A549 (cell line): ENCODE measurements around the gene SLC6A6. TPM values are rescaled to one million over a fixed set of nuclear protein-coding genes. Genes with fewer than 3 reads are reported as not detected.

Source experiments
- ATAC-seq, 2 experiments: fragments of 200-7000 bp in 1 of 2; fragments of >200 bp in 1 of 2; cut with Nextera tagmentation in 1 of 2; cut with Tn5 transposase in 1 of 2; 3 replicates each; pipeline versions ENCODE4 v1.8.0 to v1.9.1; 2018 to 2020; ENCODE audit warnings: mild to moderate bottlenecking in 1 of 2, moderate library complexity in 1 of 2
- CTCF ChIA-PET: fragments of 300-600 bp; sonication (Branson Sonifier 250); formaldehyde crosslinking; extraction: SDS; loops from one replicate; lab custom pipeline; 2021; ENCODE audit warnings: antibody characterized with exemption, inconsistent platforms; lab: Yijun Ruan, JAX
- POLR2A ChIA-PET: fragments of 350-600 bp; formaldehyde crosslinking; extraction: SDS; loops from one replicate; lab custom pipeline; 2021; ENCODE audit warnings: antibody characterized with exemption, inconsistent platforms; lab: Yijun Ruan, JAX
- DNase-seq, 2 experiments: peaks; one replicate each; pipeline versions ENCODE4 v3.0.0 to v3.0.0-alpha.2; 2011 to 2016; ENCODE audit warnings: low read depth in 1 of 2, low spot score in 1 of 2
- FAIRE-seq: peaks from 2 replicates; lab custom pipeline; 2011; peaks lifted over from hg19 to GRCh38; lab: Jason Lieb, UNC
- H3K27ac ChIP-seq, 2 experiments: fragments of >200 bp; sonication (Bioruptor Twin); formaldehyde crosslinking; 3 replicates each; pipeline ENCODE4 v1.5.1; 2016 to 2017
- H3K4me1 ChIP-seq: fragments of >200 bp; sonication (Bioruptor Twin); formaldehyde crosslinking; 3 replicates; pipeline ENCODE4 v1.6.1; 2016
- H3K4me2 ChIP-seq: fragments of >200 bp; sonication (Bioruptor Twin); formaldehyde crosslinking; 3 replicates; pipeline ENCODE4 v1.6.1; 2016
- H3K4me3 ChIP-seq: fragments of >200 bp; sonication (Bioruptor Twin); formaldehyde crosslinking; 3 replicates; pipeline ENCODE4 v1.5.1; 2016
- H3K9me3 ChIP-seq: fragments of >200 bp; sonication (Bioruptor Twin); formaldehyde crosslinking; 3 replicates; pipeline ENCODE4 v1.6.1; 2016
- ESRRA ChIP-seq: fragments of 150-350 bp; IDR thresholded peaks from 2 replicates; pipeline ENCODE4 v1.6.1; 2014; ENCODE audit warnings: mild to moderate bottlenecking, low read length, borderline replicate concordance
- FOSL2 ChIP-seq, 2 experiments: fragments of 450-650 bp in 1 of 2; fragments of >200 bp in 1 of 2; sonication (Bioruptor Twin) in 1 of 2; formaldehyde crosslinking; IDR thresholded peaks; 2 replicates each; pipeline versions ENCODE4 v1.5.0 to v1.6.1; 2016 to 2020; ENCODE audit warnings: mild to moderate bottlenecking in 1 of 2, moderate library complexity in 1 of 2
- JUNB ChIP-seq: fragments of >200 bp; sonication (Bioruptor Twin); formaldehyde crosslinking; IDR thresholded peaks from 2 replicates; pipeline ENCODE4 v1.6.1; 2016
- KDM1A ChIP-seq: fragments of 200-600 bp; sonication (generic); IDR thresholded peaks from 2 replicates; pipeline ENCODE4 v1.6.1; 2016; ENCODE audit warnings: low read depth, mild to moderate bottlenecking
- MAFK ChIP-seq: fragments of 450-650 bp; IDR thresholded peaks from 2 replicates; pipeline ENCODE4 v1.6.1; 2014; ENCODE audit not compliant: partially characterized antibody
- MAZ ChIP-seq: fragments of 150-350 bp; IDR thresholded peaks from 2 replicates; pipeline ENCODE4 v1.6.1; 2014; ENCODE audit warnings: antibody characterized with exemption, low read depth, low read length, borderline replicate concordance
- NFE2L2 ChIP-seq: fragments of 150-350 bp; conservative IDR thresholded peaks from 2 replicates; pipeline ENCODE4 v1.6.1; 2014; ENCODE audit warnings: low read length
- NPAS2 ChIP-seq: fragments of 250-450 bp; sonication (Bioruptor Pico); IDR thresholded peaks from 2 replicates; pipeline ENCODE4 v1.8.0; 2022; ENCODE audit warnings: mild to moderate bottlenecking, moderate library complexity, borderline replicate concordance
- POLR2A ChIP-seq: IDR thresholded peaks from 2 replicates; pipeline ENCODE4 v1.6.1; 2012; ENCODE audit warnings: mild to moderate bottlenecking, low read length
- RARB ChIP-seq: fragments of 250-450 bp; sonication (Bioruptor Pico); IDR thresholded peaks from 2 replicates; pipeline ENCODE4 v1.8.0; 2021; ENCODE audit warnings: mild to moderate bottlenecking, moderate library complexity
- RFX5 ChIP-seq: fragments of 450-650 bp; IDR thresholded peaks from 2 replicates; pipeline ENCODE4 v1.7.1; 2014; ENCODE audit warnings: antibody characterized with exemption, mild to moderate bottlenecking, moderate library complexity
- TFCP2L1 ChIP-seq: fragments of 250-450 bp; sonication (Bioruptor Pico); IDR thresholded peaks from 2 replicates; pipeline ENCODE4 v1.5.0; 2021; ENCODE audit warnings: mild to moderate bottlenecking
- ZC3H11A ChIP-seq: fragments of 450-650 bp; IDR thresholded peaks from 2 replicates; pipeline ENCODE4 v1.6.1; 2014; ENCODE audit warnings: antibody characterized with exemption, mild to moderate bottlenecking
- WGBS: methylation state at CpG from one replicate; pipeline ENCODE4 v1.1.6; 2017; ENCODE audit errors: missing lambda C conversion rate; 5-methylcytosine and 5-hydroxymethylcytosine counted together
- polyA plus RNA-seq, 4 experiments: library from polyadenylated mRNA; depleted of rRNA in 3 of 4; stranded (reverse); fragments of >200 nt; fragmentation: RNase III in 1 of 4; extraction: RNeasy Plus Mini Kit Qiagen cat#74134 plus additional on column Dnase treatment in 1 of 4; gene quantifications; 2 replicates in 3 of 4; 3 replicates in 1 of 4; pipeline ENCODE4 v1.2.3, GENCODE V29; 2011 to 2017
- TF ChIP-seq, protein P1 (sequence below): IDR thresholded peaks from 2 replicates; pipeline ENCODE4 v1.6.1; 2012; ENCODE audit warnings: low read depth, borderline replicate concordance
- TF ChIP-seq, protein P2 (sequence below): IDR thresholded peaks from 2 replicates; pipeline ENCODE4 v1.6.1; 2012
- TF ChIP-seq, protein P3 (sequence below): IDR thresholded peaks from 2 replicates; pipeline ENCODE4 v1.6.1; 2012
- TF ChIP-seq, protein P4 (sequence below): fragments of 250-450 bp; sonication (Bioruptor Pico); IDR thresholded peaks from 2 replicates; pipeline ENCODE4 v1.5.0; 2021; ENCODE audit warnings: mild to moderate bottlenecking, moderate library complexity, borderline replicate concordance

SLC6A6 gene
- polyA plus RNA-seq, 2 of the 4 experiments (the other 2 are of a cell fraction) = 73.3 to 73.8 TPM

DNA sequence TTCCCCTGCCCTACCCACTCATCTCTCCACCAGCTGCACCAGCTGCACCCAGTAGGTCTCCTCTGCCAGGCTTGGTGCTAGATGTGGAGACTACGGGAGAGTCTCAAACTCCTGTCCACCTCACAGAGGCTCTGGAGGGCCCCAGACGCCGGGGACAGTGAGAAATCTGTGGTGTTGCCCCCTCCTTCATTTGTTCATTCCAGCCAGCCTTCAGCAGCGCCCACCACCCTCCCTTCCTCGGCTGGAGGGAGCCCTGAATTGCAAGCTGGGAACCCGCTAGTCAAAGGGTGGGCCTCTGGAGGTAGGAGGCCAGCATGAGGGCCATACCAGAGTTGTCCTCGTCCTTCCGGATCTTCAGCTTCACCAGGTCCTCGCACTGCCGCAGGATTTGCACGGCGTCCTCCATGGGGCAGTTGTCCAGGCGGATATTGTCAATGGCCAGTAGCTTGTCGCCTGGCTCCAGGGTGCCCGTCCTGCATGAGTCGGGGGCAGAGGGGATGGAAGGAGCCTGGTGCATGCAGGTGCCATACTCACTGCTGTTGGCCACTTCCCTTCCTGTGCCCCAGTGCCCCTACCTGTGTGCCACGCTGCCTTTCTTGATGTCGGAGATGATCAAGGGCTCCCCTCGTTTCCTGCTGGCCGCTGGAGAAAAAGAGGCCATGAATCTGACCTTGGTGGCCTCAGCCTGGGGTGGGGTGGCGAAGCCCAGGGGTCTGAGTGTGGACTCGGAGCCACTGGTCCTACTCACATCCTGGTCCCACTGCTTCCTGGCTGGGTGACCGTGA lies 108.6 kb downstream of the SLC6A6 start:
- H3K4me1 ChIP-seq = no peaks in the 10 kb centered on the region
- WGBS = 67% methylated on average over 20 of the region's 23 CpGs
- no peak for FAIRE-seq
- no peak for TF ChIP-seq TFCP2L1 (CRISPR knock-in tag)
- TF ChIP-seq, protein P1, sequence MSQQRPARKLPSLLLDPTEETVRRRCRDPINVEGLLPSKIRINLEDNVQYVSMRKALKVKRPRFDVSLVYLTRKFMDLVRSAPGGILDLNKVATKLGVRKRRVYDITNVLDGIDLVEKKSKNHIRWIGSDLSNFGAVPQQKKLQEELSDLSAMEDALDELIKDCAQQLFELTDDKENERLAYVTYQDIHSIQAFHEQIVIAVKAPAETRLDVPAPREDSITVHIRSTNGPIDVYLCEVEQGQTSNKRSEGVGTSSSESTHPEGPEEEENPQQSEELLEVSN = no peak
- TF ChIP-seq KDM1A = no peak
- TF ChIP-seq MAZ = no peak
- TF ChIP-seq FOSL2 (IDR thresholded peaks at IDR 0.05) = no peak
- TF ChIP-seq FOSL2 (CRISPR knock-in tag; IDR thresholded peaks at IDR 0.05) = no peak
- TF ChIP-seq JUNB = no peak
- no peak for TF ChIP-seq MAFK
- TF ChIP-seq, all 56 proteins: peak for 0
- ChIA-PET CTCF (interaction anchor here (1.0 to 8.0 kb wide), 15 partner anchors 10 to 410 kb away, joined by 3 to 63 read pairs (median 5); partner anchors contain the start of gene CCDC174), POLR2A (no interaction called here)
- no peak overlapping the region for H3K4me3 ChIP-seq
- no peak for ATAC-seq
- H3K9me3 ChIP-seq = no peaks in the 10 kb centered on the region
- H3K4me2 ChIP-seq = no peak overlapping the region
- no peak for DNase-seq
- no peak overlapping the region for H3K27ac ChIP-seq

DNA sequence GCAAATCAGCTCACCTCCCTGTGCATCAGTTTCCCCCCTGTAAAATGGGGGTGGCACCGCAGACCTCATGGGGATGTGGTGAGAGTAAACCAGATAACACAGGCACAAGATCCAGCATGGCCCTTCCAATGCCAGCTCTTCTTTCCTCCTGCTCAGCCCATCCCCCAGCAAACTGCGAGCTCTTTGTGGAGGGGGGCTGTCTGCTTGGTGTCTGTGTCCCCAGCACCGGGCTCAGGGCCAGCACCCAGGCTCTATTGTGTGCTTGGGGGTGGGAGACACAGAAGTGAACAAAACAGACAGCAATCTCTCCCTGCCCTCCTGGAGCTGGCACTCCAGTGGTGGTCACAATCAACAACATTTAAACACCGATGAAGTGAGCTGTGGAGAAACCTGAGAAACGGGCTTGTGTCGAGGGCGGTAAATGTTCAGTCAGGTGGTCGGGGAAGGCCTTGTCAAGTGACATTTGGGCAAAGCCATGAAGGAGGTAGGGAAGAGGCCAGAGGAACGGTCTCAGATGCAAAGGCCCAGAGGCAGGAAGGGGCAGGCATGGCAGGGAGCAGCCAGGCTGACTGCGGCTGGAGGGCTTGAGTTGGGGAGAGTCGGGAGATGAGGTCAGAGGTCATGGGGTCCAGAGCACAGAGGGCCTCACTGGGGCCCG lies 109.3 kb downstream of the SLC6A6 start:
- Histone ChIP-seq H3K27ac (no peak overlapping the region), H3K4me3 (no peak overlapping the region), H3K4me2 (no peak overlapping the region), H3K4me1 (no peaks in the 10 kb centered on the region), H3K9me3 (no peaks in the 10 kb centered on the region)
- CTCF ChIA-PET = interaction anchor here (1.0 to 8.0 kb wide), 13 partner anchors 9 to 410 kb away, joined by 3 to 63 read pairs (median 5); partner anchors contain the start of gene CCDC174
- 68% methylated on average over 12 of the region's 12 CpGs for WGBS
- no peak for DNase-seq
- ATAC-seq = no peak
- POLR2A ChIA-PET = no interaction called here
- FAIRE-seq = no peak
- TF ChIP-seq ZC3H11A (no peak), ESRRA (no peak), NPAS2 (CRISPR knock-in tag) (no peak), RARB (no peak), NFE2L2 (no peak), POLR2A (no peak), KDM1A (no peak), RFX5 (no peak)
- TF ChIP-seq, protein P2, sequence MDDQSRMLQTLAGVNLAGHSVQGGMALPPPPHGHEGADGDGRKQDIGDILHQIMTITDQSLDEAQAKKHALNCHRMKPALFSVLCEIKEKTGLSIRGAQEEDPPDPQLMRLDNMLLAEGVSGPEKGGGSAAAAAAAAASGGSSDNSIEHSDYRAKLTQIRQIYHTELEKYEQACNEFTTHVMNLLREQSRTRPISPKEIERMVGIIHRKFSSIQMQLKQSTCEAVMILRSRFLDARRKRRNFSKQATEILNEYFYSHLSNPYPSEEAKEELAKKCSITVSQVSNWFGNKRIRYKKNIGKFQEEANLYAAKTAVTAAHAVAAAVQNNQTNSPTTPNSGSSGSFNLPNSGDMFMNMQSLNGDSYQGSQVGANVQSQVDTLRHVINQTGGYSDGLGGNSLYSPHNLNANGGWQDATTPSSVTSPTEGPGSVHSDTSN = no peak
- TF ChIP-seq, protein P3, sequence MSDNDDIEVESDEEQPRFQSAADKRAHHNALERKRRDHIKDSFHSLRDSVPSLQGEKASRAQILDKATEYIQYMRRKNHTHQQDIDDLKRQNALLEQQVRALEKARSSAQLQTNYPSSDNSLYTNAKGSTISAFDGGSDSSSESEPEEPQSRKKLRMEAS = no peak
- TF ChIP-seq, protein P4, sequence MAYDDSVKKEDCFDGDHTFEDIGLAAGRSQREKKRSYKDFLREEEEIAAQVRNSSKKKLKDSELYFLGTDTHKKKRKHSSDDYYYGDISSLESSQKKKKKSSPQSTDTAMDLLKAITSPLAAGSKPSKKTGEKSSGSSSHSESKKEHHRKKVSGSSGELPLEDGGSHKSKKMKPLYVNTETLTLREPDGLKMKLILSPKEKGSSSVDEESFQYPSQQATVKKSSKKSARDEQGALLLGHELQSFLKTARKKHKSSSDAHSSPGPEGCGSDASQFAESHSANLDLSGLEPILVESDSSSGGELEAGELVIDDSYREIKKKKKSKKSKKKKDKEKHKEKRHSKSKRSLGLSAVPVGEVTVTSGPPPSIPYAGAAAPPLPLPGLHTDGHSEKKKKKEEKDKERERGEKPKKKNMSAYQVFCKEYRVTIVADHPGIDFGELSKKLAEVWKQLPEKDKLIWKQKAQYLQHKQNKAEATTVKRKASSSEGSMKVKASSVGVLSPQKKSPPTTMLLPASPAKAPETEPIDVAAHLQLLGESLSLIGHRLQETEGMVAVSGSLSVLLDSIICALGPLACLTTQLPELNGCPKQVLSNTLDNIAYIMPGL (CRISPR knock-in tag) = no peak
